NCI-H524 (cell line): ENCODE data around the gene ZSCAN22.
A peak's percentile ranks its signal among the peaks of the same experiment; 100 is the strongest.

Source experiments
- DNase-seq, 2 experiments: peaks; one replicate each; lab custom pipeline; 2025; lab: John Stamatoyannopoulos, UW

Gene ZSCAN22

GRCh38 chr19:58326914-58327726, at the start of gene ZSCAN22:
ZSCAN22 (plus strand) TSS chr19:58326994; CDS start chr19:58334803, 7,809 bp downstream.
- DNase-seq, result peak; percentile 97 to 98

DNA sequence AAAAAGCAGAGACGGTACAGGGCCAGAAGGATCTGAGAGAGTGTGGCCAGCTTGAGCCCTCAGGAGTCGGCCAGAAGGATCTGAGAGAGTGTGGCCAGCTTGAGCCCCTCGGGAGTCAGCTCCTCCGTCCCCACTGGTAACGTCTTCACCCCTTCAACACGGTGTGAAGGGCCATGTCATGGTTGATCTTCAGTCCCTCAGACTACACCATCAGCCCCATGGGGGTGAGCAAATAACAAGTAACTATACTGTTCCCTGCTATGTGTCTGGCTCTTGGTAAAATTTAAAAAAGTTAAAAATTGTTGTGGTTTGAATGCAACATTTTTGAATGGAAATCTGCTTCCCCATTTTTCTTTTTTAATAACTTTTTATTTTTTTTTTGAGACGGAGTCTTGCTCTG, 49.6 kb upstream of the ZSCAN22 start:
- no peak for DNase-seq

DNA sequence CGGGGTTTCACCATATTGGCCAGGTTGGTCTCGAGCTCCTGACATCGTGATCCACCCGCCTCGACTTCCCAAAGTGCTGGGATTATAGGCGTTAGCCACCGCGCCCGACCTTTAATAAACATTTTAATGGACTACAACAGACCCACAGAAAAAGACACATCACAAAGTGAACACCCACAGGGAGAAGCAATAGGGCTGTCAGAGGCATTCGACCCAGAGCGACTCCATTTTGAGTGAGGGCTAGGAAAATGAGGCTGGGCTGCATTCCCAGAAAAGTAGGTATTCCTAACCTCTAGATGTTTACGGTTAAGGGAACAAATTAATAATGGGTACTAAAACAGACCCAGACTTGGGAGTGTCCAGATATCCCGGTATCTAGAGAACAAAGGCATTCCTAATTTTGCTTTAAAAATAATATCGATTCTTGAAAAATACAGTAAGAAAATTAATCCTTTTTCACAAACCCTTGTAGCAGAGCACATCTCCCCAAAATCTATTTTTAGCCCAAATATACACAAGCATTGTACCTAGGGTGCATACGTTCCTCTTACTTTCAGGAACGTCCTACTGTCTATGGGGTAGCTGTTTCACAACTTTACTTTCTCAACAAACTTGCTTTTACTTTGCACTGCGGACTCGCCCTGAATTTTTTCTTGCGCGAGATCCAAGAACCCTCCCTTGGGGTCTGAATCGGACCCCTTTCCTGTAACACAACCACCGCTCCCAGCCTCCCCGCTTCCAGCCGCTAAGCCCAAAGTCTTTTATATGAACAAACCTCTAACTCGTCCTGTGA, 48.9 kb upstream of the ZSCAN22 start:
- DNase-seq, result no peak

- peak; percentile 99 to 100 for DNase-seq
These were observed 48.2 kb upstream of the ZSCAN22 start, which contains the start of gene ZNF8 for GRCh38 chr19:58278541-58279041. ZNF8 (plus strand) TSS chr19:58278955; CDS start chr19:58279082, 127 bp downstream.

DNA sequence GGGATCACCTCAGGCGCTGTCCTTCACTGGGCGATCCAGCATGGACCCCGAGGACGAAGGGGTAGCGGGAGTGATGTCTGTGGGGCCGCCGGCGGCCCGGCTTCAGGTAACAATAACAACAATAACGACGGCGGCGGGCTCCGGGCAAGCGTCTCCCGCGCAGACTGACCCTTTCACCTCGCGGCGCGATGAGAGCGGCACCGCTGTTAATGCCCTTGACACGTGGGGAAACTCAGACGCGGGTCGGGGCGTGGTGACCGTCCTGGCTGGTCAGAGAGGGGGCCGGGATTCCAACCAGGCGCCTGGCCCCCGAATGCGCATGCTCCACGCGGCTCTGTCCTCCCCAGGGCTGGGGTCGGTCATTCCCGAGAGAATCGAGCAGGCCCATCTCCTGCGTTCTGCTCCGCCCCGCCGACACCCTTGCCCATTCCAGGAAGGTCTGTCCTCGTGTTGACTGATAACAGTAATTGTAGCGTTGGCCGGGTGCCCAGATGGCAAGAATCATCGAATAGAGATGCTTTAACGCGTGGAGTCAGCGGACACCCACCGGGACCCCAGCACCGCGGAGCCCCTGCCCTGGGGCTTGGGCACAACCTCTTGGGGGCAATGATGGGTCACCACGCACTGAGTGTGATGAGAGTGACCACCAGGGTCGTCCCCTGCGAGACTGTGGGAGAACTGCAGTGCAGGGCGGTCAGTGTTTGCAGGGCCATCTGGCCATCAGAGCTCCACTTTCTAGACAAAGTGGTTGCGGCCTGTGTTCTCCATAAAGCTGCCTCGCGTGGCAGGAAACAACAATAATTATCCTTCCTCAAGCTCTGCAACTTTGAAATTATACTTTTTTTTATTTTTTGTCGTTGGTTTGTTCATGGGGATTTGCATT, 47.5 kb upstream of the ZSCAN22 start:
- DNase-seq, result peak; percentile 56 to 62

DNA sequence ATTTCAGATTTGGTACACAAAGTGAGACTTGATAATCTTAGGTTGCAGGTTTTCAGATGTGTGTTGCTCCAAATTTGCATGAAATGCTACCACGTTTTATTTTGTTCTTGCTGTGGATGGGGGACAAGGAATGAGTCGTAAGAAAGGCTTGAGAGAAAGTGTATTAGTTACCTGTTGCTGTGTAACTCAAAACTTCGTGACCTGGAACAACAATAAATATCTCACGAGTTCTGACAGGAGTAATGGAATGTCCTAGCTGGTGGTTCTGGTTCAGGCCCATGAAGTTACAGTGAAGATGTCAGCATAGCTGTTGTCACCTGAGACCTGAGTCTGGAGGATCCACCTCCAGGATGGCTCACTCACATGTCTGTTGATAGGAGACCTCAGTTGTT, 46.9 kb upstream of the ZSCAN22 start:
- DNase-seq, result no peak

DNA sequence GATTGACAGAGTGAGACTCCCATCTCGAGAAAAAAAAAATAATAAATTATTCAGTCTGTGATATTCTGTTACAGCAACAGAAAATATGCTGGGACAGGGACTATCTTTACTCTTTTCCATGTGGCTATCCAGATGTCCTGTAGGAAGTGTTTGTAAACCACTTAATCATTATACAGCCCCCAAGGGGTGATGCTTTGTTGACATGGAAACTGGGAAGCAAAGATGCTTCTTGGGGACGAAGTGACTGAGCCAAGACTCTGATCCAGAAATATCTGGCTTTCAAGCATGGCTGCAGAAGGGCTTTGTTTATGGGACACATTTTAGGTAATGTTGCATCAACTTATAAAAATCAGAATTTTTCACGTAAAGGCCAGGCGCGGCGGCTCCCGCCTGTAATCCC, 42.6 kb upstream of the ZSCAN22 start:
- DNase-seq, result no peak

GRCh38 chr19:58291943-58292342, 34.9 kb upstream of the ZSCAN22 start:
- DNase-seq, result no peak

DNA sequence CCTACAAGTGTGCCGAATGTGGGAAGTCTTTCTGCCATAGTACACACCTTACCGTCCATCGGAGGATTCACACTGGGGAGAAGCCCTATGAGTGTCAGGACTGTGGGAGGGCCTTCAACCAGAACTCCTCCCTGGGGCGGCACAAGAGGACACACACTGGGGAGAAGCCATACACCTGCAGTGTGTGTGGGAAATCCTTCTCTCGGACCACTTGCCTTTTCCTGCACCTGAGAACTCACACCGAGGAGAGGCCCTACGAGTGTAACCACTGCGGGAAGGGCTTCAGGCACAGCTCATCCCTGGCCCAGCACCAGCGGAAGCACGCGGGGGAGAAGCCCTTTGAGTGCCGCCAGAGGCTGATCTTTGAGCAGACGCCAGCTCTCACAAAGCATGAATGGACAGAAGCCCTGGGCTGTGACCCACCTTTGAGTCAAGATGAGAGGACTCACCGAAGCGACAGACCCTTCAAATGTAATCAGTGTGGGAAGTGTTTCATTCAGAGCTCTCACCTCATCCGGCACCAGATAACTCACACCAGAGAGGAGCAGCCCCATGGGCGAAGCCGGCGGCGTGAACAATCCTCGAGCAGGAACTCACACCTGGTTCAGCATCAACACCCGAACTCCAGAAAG, 31.9 kb upstream of the ZSCAN22 start:
- DNase-seq, result no peak

- DNase-seq, result no peak
These were observed 30.7 kb upstream of the ZSCAN22 start for GRCh38 chr19:58296104-58296503.

GRCh38 chr19:58300620-58301019, 26.2 kb upstream of the ZSCAN22 start:
- no peak for DNase-seq

DNA sequence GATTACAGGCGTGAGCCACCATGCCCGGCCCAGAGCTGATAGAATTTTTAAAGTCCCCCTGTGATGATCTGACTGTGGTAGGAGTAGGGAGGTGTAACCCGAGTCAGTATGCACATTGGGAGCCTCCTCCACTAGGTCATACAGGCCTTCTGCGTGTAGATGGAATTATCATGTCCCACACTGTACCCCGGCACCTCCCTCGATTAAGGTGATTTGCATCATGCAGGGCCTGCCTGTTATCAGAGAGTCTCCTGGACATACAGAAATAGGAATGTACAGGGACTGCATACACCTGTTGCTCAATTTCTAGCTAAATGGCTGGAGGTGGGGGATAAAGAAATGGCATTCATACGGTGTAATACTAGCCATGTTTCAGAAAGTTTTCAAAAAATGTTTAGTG, 22.5 kb upstream of the ZSCAN22 start:
- no peak for DNase-seq

- peak in 1 of 2 experiments; percentile 61 for DNase-seq
These were observed 22.1 kb upstream of the ZSCAN22 start for GRCh38 chr19:58304748-58305064.

DNA sequence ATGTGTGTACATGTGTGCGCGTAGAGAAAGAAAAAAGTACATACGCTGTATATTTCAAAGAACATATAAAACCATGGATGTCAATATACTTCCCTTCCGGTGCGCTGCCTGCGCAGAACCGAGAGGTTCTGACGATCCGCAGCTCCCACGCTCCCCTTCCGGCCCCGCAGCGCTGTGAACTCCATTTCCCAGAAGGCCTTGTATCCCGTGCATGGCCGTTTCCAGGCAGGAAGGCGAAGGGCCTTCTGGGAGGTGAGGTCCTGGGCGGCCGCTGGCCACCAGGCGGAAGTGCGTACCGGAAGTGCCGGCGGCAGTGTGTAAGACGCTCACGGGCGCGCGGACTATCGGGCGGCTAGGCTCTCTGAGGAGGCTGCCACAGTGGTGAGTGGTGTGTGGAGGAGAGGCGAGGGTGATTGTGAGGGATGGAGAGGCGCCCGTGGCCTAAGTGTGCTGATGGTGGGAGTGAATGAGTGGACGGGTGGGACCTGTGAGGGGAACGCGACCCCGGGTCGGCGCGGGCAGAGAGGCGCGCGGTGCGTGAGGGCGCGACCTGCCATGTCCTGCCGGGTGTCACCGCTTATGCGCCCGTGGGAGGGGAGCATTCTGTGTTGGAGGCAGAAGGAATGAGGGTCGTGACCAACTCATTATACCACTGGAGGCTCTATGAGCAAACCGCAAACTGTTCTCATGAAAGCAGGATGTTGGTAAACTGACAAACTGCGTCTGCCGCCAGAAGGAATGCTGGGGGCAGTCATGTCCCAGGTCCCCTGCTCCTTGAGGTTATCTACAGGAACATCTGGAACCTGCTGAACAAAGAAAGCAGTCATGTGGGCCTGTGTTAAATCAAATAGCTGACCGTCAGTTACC, 21.5 kb upstream of the ZSCAN22 start, which contains the start of gene ERVK3-1:
Gene ERVK3-1, plus strand, starts transcription at position 313 of the 867 bp plus-strand sequence. CDS start 6,792 bp downstream, outside the sequence.
- DNase-seq, result peak; percentile 96 to 98

DNA sequence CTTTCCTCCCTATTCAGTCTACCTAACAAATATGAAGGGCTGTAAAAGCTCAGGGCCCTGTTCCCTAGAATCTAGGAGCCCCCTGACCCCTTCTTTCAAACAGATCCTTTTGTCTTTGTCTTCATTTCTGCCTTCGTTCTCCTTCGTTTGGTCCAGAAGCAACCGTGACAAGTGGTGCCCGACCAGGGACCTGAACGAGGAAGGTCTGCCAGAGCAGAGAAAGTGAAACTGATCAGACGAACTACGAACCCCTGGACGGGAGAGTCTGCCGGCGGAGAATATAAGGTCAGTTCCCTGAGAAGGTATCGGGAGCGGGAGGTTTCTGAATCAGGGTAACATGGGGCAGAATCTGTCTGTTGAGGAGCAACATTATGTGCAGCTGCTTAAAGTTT, 20.9 kb upstream of the ZSCAN22 start:
- no peak for DNase-seq

DNA sequence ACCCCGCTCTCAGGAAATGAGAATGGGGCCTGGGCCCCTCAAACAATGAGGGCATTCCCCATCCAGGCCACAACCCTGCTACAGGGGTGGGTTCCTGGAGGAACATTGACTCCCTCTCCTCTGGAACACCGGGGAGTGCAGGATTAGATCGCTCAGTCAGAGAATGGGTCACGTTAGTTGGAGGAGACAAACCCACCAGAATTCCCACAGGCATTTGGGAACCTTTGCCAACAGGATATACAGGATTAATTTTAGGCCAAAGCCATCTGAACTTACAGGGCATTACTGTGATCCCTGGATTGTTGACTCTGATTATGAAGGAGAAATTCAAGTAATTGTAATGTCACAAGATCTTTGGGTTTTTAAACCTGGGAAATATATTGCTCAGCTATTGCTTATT, 19.1 kb upstream of the ZSCAN22 start:
- DNase-seq, result no peak

GRCh38 chr19:58310685-58311084, 16.1 kb upstream of the ZSCAN22 start:
- DNase-seq, result peak in 1 of 2 experiments; percentile 24

DNA sequence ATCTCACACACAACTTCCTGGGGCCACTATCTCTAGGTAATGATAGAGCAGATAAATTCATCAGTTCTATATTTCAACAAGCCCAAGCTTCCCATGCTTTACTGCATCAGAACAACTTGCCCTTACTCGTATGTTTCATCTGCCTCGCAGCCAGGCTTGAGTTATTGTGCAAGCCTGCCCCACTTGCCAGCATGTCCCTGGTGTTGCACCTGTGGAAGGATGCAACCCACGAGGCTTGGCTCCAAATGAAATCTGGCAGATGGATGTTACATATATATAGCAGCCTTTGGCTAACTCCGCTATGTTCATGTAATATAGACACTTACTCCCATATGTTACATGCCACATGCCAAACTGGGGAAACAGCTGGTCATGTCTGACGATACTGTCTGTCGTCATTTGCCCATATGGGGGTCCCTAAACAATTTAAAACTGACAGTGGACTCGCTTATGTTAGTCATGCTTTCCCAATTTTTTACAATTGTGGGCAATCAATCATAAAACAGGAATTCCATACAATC, 15.4 kb upstream of the ZSCAN22 start:
- no peak for DNase-seq

DNA sequence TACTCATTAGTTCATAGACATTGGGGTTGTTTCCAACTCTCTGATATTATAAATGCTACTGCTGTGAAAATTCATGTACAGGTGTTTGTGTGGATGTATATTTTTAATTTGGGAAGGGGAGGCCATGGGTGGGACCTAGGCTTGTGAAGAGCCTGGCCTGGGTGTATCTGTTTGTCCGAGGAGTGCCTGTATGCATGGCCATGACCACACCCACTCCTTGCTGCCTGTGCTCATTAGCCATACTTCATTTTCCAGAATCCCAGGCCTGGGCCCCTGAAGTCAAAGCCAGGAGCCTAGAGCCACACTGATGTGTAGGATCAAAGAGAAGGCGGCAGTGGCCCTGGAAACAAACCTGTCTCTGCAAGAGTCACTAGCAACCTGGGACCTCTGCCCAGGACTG, 11.2 kb upstream of the ZSCAN22 start:
- DNase-seq, result no peak

GRCh38 chr19:58317476-58318072, 9.2 kb upstream of the ZSCAN22 start:
- DNase-seq, result no peak
